Measurements from ENCODE around the gene MDH1B. TPM values are rescaled to one million over a fixed set of nuclear protein-coding genes. Genes with fewer than 3 reads are reported as not detected.

Gene MDH1B
- polyA plus RNA-seq, 1 of the 3 experiments (the other 2 are of a cell fraction): 1.7 TPM

GRCh38 chr2:206799083-206799482, 34.0 kb upstream of the MDH1B start:
- no peak for DNase-seq
- POLR2A ChIA-PET: interaction anchor here (0.6 to 3.0 kb wide), 2 partner anchors 304 to 366 kb away, joined by 3 to 16 read pairs; partner anchors contain the start of gene KLF7

GRCh38 chr2:206798000-206798399, 32.9 kb upstream of the MDH1B start:
- H3K4me1 ChIP-seq (ENCODE audit: control insufficient read depth in 1 of 2, insufficient read depth in 2 of 2, low read depth in 1 of 2, low read length in 1 of 2): peaks cover 0 to 23% of the 10 kb centered on the region in 2 experiments; a peak in 1 of 4 replicates
- H3K27ac ChIP-seq (ENCODE audit: low read depth in 2 of 2, low read length in 1 of 2): no peak overlapping the region
- TF ChIP-seq SMC3 (IDR thresholded peaks at IDR 0.05; ENCODE audit: low read depth, low read length) (no peak), RFX5 (IDR thresholded peaks at IDR 0.05; ENCODE audit: low read length) (no peak)
- CTCF ChIA-PET: interaction anchor here (1.1 to 11.5 kb wide), 5 partner anchors 15 to 730 kb away, joined by 3 to 111 read pairs (median 6); no protein-coding TSS in a partner anchor
- H3K36me3 ChIP-seq (replicated peaks in 1 of 2; ENCODE audit: control insufficient read depth in 1 of 2, insufficient read depth in 2 of 2, low read length in 1 of 2): peaks cover 6 to 15% of the 10 kb centered on the region in 2 experiments
- no peaks in the 10 kb centered on the region for H3K9me3 ChIP-seq
- H3K9ac ChIP-seq: no peak overlapping the region
- POLR2A ChIA-PET: no interaction called here
- no peaks in the 10 kb centered on the region for H3K9me2 ChIP-seq
- WGBS (ENCODE audit: low lambda C conversion rate): 98% methylated on average over 5 of the region's 5 CpGs
- H3K27me3 ChIP-seq (ENCODE audit: insufficient read depth): no peaks in the 10 kb centered on the region
- no peaks in the 10 kb centered on the region for H3F3A ChIP-seq (replicated peaks; ENCODE audit: insufficient read depth)
- H3K4me2 ChIP-seq: no peak overlapping the region
- no peaks in the 10 kb centered on the region for H3K79me2 ChIP-seq (ENCODE audit: insufficient read depth)
- H4K20me1 ChIP-seq (ENCODE audit: insufficient read depth): no peaks in the 10 kb centered on the region
- no peak for DNase-seq
- no peak overlapping the region for H3K4me3 ChIP-seq (ENCODE audit: low read depth in 2 of 2, low read length in 1 of 2)
- H2AFZ ChIP-seq (ENCODE audit: low read depth): no peak overlapping the region

More at GRCh38 chr2:206799083-206799482, 34.0 kb upstream of the MDH1B start:
- CTCF ChIA-PET: interaction anchor here (2.2 to 11.5 kb wide), 7 partner anchors 16 to 678 kb away, joined by 5 to 111 read pairs (median 30); no protein-coding TSS in a partner anchor
- TF ChIP-seq GATA2 (CRISPR knock-in tag; IDR thresholded peaks at IDR 0.05) (no peak), EP300 (IDR thresholded peaks at IDR 0.05; ENCODE audit: borderline replicate concordance in 1 of 2, low read depth in 1 of 2, low read length in 1 of 2) (no peak), PBX3 (IDR thresholded peaks at IDR 0.05) (no peak), SMC3 (IDR thresholded peaks at IDR 0.05; ENCODE audit: low read depth, low read length) (no peak), NFIC (IDR thresholded peaks at IDR 0.05; ENCODE audit: borderline replicate concordance) (no peak), RFX5 (IDR thresholded peaks at IDR 0.05; ENCODE audit: low read length) (no peak), FOXM1 (IDR thresholded peaks at IDR 0.05; ENCODE audit: low read depth) (no peak), USF2 (IDR thresholded peaks at IDR 0.05; ENCODE audit: borderline replicate concordance, low read depth, low read length) (no peak), RAD21 (IDR thresholded peaks at IDR 0.05; ENCODE audit: low read length) (no peak), SIN3A (IDR thresholded peaks at IDR 0.05; ENCODE audit: borderline replicate concordance, low read depth, low read length) (no peak), RCOR1 (IDR thresholded peaks at IDR 0.05; ENCODE audit: low read length) (no peak), MXI1 (IDR thresholded peaks at IDR 0.05; ENCODE audit: low read depth, low read length) (no peak), FOXJ3 (CRISPR knock-in tag; IDR thresholded peaks at IDR 0.05) (no peak), JUND (IDR thresholded peaks at IDR 0.05) (no peak), YY1 (IDR thresholded peaks at IDR 0.05; ENCODE audit: low read depth) (no peak)
- TF ChIP-seq, protein P1, sequence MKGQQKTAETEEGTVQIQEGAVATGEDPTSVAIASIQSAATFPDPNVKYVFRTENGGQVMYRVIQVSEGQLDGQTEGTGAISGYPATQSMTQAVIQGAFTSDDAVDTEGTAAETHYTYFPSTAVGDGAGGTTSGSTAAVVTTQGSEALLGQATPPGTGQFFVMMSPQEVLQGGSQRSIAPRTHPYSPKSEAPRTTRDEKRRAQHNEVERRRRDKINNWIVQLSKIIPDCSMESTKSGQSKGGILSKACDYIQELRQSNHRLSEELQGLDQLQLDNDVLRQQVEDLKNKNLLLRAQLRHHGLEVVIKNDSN (IDR thresholded peaks at IDR 0.05; ENCODE audit: borderline replicate concordance, low read depth): no peak
- TF ChIP-seq, protein P2, sequence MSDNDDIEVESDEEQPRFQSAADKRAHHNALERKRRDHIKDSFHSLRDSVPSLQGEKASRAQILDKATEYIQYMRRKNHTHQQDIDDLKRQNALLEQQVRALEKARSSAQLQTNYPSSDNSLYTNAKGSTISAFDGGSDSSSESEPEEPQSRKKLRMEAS (IDR thresholded peaks at IDR 0.05; ENCODE audit: low read depth): no peak
- Histone ChIP-seq H3K9me3 (no peaks in the 10 kb centered on the region), H3K4me2 (no peak overlapping the region), H3K27ac (ENCODE audit: low read depth in 2 of 2, low read length in 1 of 2) (no peak overlapping the region), H3F3A (replicated peaks; ENCODE audit: insufficient read depth) (no peaks in the 10 kb centered on the region), H3K4me3 (ENCODE audit: low read depth in 2 of 2, low read length in 1 of 2) (no peak overlapping the region), H3K27me3 (ENCODE audit: insufficient read depth) (no peaks in the 10 kb centered on the region), H3K36me3 (replicated peaks in 1 of 2; ENCODE audit: control insufficient read depth in 1 of 2, insufficient read depth in 2 of 2, low read length in 1 of 2) (peaks cover 3 to 7% of the 10 kb centered on the region in 2 experiments), H3K79me2 (ENCODE audit: insufficient read depth) (no peaks in the 10 kb centered on the region), H3K9ac (no peak overlapping the region), H3K4me1 (ENCODE audit: control insufficient read depth in 1 of 2, insufficient read depth in 2 of 2, low read depth in 1 of 2, low read length in 1 of 2) (peaks cover 0 to 28% of the 10 kb centered on the region in 2 experiments; a peak in 1 of 4 replicates), H4K20me1 (ENCODE audit: insufficient read depth) (no peaks in the 10 kb centered on the region), H3K9me2 (no peaks in the 10 kb centered on the region), H2AFZ (ENCODE audit: low read depth) (no peak overlapping the region)
- 82% methylated on average over 3 of the region's 3 CpGs for WGBS (ENCODE audit: low lambda C conversion rate)
